A549 (cell line): Measurements from ENCODE around the gene SCFD1. TPM values are rescaled to one million over a fixed set of nuclear protein-coding genes. Genes with fewer than 3 reads are reported as not detected.

Experiments
- ATAC-seq, 2 experiments: fragments of 200-7000 bp in 1 of 2; fragments of >200 bp in 1 of 2; cut with Nextera tagmentation in 1 of 2; cut with Tn5 transposase in 1 of 2; 3 replicates each; pipeline versions ENCODE4 v1.8.0 to v1.9.1; 2018 to 2020; ENCODE audit warnings: mild to moderate bottlenecking in 1 of 2, moderate library complexity in 1 of 2
- CTCF ChIA-PET: fragments of 300-600 bp; sonication (Branson Sonifier 250); formaldehyde crosslinking; extraction: SDS; loops from one replicate; lab custom pipeline; 2021; ENCODE audit warnings: antibody characterized with exemption, inconsistent platforms; lab: Yijun Ruan, JAX
- POLR2A ChIA-PET: fragments of 350-600 bp; formaldehyde crosslinking; extraction: SDS; loops from one replicate; lab custom pipeline; 2021; ENCODE audit warnings: antibody characterized with exemption, inconsistent platforms; lab: Yijun Ruan, JAX
- DNase-seq, 2 experiments: peaks; one replicate each; pipeline versions ENCODE4 v3.0.0 to v3.0.0-alpha.2; 2011 to 2016; ENCODE audit warnings: low read depth in 1 of 2, low spot score in 1 of 2
- FAIRE-seq: peaks from 2 replicates; lab custom pipeline; 2011; peaks lifted over from hg19 to GRCh38; lab: Jason Lieb, UNC
- H3K27ac ChIP-seq, 2 experiments: fragments of >200 bp; sonication (Bioruptor Twin); formaldehyde crosslinking; 3 replicates each; pipeline ENCODE4 v1.5.1; 2016 to 2017
- H3K4me1 ChIP-seq: fragments of >200 bp; sonication (Bioruptor Twin); formaldehyde crosslinking; 3 replicates; pipeline ENCODE4 v1.6.1; 2016
- H3K4me2 ChIP-seq: fragments of >200 bp; sonication (Bioruptor Twin); formaldehyde crosslinking; 3 replicates; pipeline ENCODE4 v1.6.1; 2016
- H3K4me3 ChIP-seq: fragments of >200 bp; sonication (Bioruptor Twin); formaldehyde crosslinking; 3 replicates; pipeline ENCODE4 v1.5.1; 2016
- H3K9me3 ChIP-seq: fragments of >200 bp; sonication (Bioruptor Twin); formaldehyde crosslinking; 3 replicates; pipeline ENCODE4 v1.6.1; 2016
- ATOH8 ChIP-seq: fragments of 250-450 bp; sonication (Bioruptor Pico); IDR thresholded peaks from 2 replicates; pipeline ENCODE4 v1.5.0; 2020; ENCODE audit warnings: low read depth, mild to moderate bottlenecking, moderate library complexity
- BCL3 ChIP-seq: fragments of >200 bp; sonication (Bioruptor Twin); formaldehyde crosslinking; IDR thresholded peaks from 3 replicates; pipeline ENCODE4 v1.6.1; 2016
- BHLHE40 ChIP-seq: IDR thresholded peaks from 2 replicates; pipeline ENCODE4 v1.6.1; 2012; ENCODE audit warnings: low read depth, low read length, inconsistent platforms
- CBX8 ChIP-seq: fragments of 200-600 bp; sonication (generic); IDR thresholded peaks from 2 replicates; pipeline ENCODE4 v1.6.1; 2016
- CHD4 ChIP-seq: fragments of 200-600 bp; sonication (generic); IDR thresholded peaks from 2 replicates; pipeline ENCODE4 v1.6.1; 2016; ENCODE audit warnings: antibody characterized with exemption, mild to moderate bottlenecking, borderline replicate concordance
- CTCF ChIP-seq: fragments of >200 bp; sonication (Bioruptor Twin); formaldehyde crosslinking; IDR thresholded peaks from 3 replicates; pipeline ENCODE4 v1.5.1; 2016
- EHF ChIP-seq: fragments of 250-450 bp; sonication (Bioruptor Pico); IDR thresholded peaks from 2 replicates; pipeline ENCODE4 v1.5.0; 2020; ENCODE audit warnings: mild to moderate bottlenecking
- EHMT2 ChIP-seq: fragments of 200-600 bp; sonication (generic); IDR thresholded peaks from 2 replicates; pipeline ENCODE4 v1.6.1; 2016; ENCODE audit warnings: antibody characterized with exemption, low read depth, mild to moderate bottlenecking, moderate library complexity
- ELK1 ChIP-seq: fragments of 150-350 bp; IDR thresholded peaks from 2 replicates; pipeline ENCODE4 v1.6.1; 2014; ENCODE audit warnings: low read depth, mild to moderate bottlenecking, low read length
- FOXS1 ChIP-seq: fragments of 250-450 bp; sonication (Bioruptor Pico); IDR thresholded peaks from 2 replicates; pipeline ENCODE4 v1.5.0; 2020; ENCODE audit warnings: mild to moderate bottlenecking, moderate library complexity
- GATA3 ChIP-seq: IDR thresholded peaks from 2 replicates; pipeline ENCODE4 v1.6.1; 2012; ENCODE audit warnings: borderline replicate concordance
- HDAC2 ChIP-seq: fragments of 200-600 bp; sonication (generic); IDR thresholded peaks from 2 replicates; pipeline ENCODE4 v1.6.1; 2016
- HOXA7 ChIP-seq: fragments of 250-450 bp; sonication (Bioruptor Pico); IDR thresholded peaks from 2 replicates; pipeline ENCODE4 v1.5.0; 2020; ENCODE audit warnings: mild to moderate bottlenecking, moderate library complexity
- NPAS2 ChIP-seq: fragments of 250-450 bp; sonication (Bioruptor Pico); IDR thresholded peaks from 2 replicates; pipeline ENCODE4 v1.8.0; 2022; ENCODE audit warnings: mild to moderate bottlenecking, moderate library complexity, borderline replicate concordance
- POLR2A ChIP-seq: IDR thresholded peaks from 2 replicates; pipeline ENCODE4 v1.6.1; 2012; ENCODE audit warnings: mild to moderate bottlenecking, low read length
- POLR2AphosphoS2 ChIP-seq: conservative IDR thresholded peaks from 2 replicates; pipeline ENCODE4 v1.6.1; 2012; ENCODE audit warnings: low read length, improper control_type of control experiment, inconsistent platforms
- RAD21 ChIP-seq, 2 experiments: fragments of >200 bp in 1 of 2; sonication (Bioruptor Twin) in 1 of 2; formaldehyde crosslinking in 1 of 2; IDR thresholded peaks in 1 of 2; conservative IDR thresholded peaks in 1 of 2; 2 replicates in 1 of 2; 3 replicates in 1 of 2; pipeline ENCODE4 v1.6.1; 2012 to 2018; ENCODE audit warnings: inconsistent platforms in 1 of 2
- RCOR1 ChIP-seq: fragments of 150-350 bp; IDR thresholded peaks from 2 replicates; pipeline ENCODE4 v1.6.1; 2014; ENCODE audit warnings: antibody characterized with exemption, low read length, low read depth
- REST ChIP-seq: fragments of 200-600 bp; sonication (generic); IDR thresholded peaks from 2 replicates; pipeline ENCODE4 v1.6.1; 2016; ENCODE audit warnings: antibody characterized with exemption, mild to moderate bottlenecking, moderate library complexity
- SMC3 ChIP-seq: fragments of >200 bp; sonication (Bioruptor Twin); formaldehyde crosslinking; IDR thresholded peaks from 3 replicates; pipeline ENCODE4 v1.6.1; 2018; ENCODE audit warnings: inconsistent platforms
- TFCP2L1 ChIP-seq: fragments of 250-450 bp; sonication (Bioruptor Pico); IDR thresholded peaks from 2 replicates; pipeline ENCODE4 v1.5.0; 2021; ENCODE audit warnings: mild to moderate bottlenecking
- USF2 ChIP-seq: fragments of 450-650 bp; IDR thresholded peaks from 2 replicates; pipeline ENCODE4 v1.6.1; 2014; ENCODE audit warnings: antibody characterized with exemption
- ZFP36 ChIP-seq: fragments of 450-650 bp; IDR thresholded peaks from 2 replicates; pipeline ENCODE4 v1.6.1; 2014; ENCODE audit warnings: borderline replicate concordance; ENCODE audit not compliant: partially characterized antibody
- WGBS: methylation state at CpG from one replicate; pipeline ENCODE4 v1.1.6; 2017; ENCODE audit errors: missing lambda C conversion rate; 5-methylcytosine and 5-hydroxymethylcytosine counted together
- polyA plus RNA-seq, 4 experiments: library from polyadenylated mRNA; depleted of rRNA in 3 of 4; stranded (reverse); fragments of >200 nt; fragmentation: RNase III in 1 of 4; extraction: RNeasy Plus Mini Kit Qiagen cat#74134 plus additional on column Dnase treatment in 1 of 4; gene quantifications; 2 replicates in 3 of 4; 3 replicates in 1 of 4; pipeline ENCODE4 v1.2.3, GENCODE V29; 2011 to 2017

The SCFD1 gene
- polyA plus RNA-seq, 2 of the 4 experiments (the other 2 are of a cell fraction): 52.1 to 158 TPM

GRCh38 chr14:30657050-30657449 is 34.9 kb downstream of the SCFD1 start:
- ATAC-seq: no peak
- TF ChIP-seq EHF (CRISPR knock-in tag): no peak
- no peak overlapping the region for H3K4me3 ChIP-seq
- ChIA-PET CTCF (interaction anchor here (0.7 to 1.4 kb wide), 8 partner anchors 14 to 222 kb away, joined by 3 to 7 read pairs (median 4); no protein-coding TSS in a partner anchor), POLR2A (interaction anchor here (0.7 kb wide), 1 partner anchor 382 kb away, joined by 3 read pairs; no protein-coding TSS in a partner anchor)
- no peak for FAIRE-seq
- WGBS: 89% methylated on average over 2 of the region's 2 CpGs
- no peak overlapping the region for H3K27ac ChIP-seq
- no peak for DNase-seq
- no peaks in the 10 kb centered on the region for H3K9me3 ChIP-seq
- H3K4me1 ChIP-seq: no peaks in the 10 kb centered on the region
- H3K4me2 ChIP-seq: no peak overlapping the region

GRCh38 chr14:30657606-30658163 is 35.6 kb downstream of the SCFD1 start:
- ATAC-seq (no peak), FAIRE-seq (no peak)
- no peak overlapping the region for H3K4me2 ChIP-seq

More at GRCh38 chr14:30657606-30658163, 35.6 kb downstream of the SCFD1 start:
- 8% methylated on average over 2 of the region's 2 CpGs for WGBS
- Histone ChIP-seq H3K9me3 (no peaks in the 10 kb centered on the region), H3K4me1 (no peaks in the 10 kb centered on the region), H3K4me3 (no peak overlapping the region), H3K27ac (no peak overlapping the region)
- DNase-seq: peak; percentile 3 to 17
- POLR2A ChIA-PET: interaction anchor here (0.7 kb wide), 1 partner anchor 382 kb away, joined by 3 read pairs; no protein-coding TSS in a partner anchor
- CTCF ChIA-PET: interaction anchor here (0.9 to 1.4 kb wide), 3 partner anchors 18 to 27 kb away, joined by 3 to 5 read pairs (median 4); no protein-coding TSS in a partner anchor
- TF ChIP-seq GATA3 (no peak), POLR2A (no peak), FOXS1 (no peak), CBX8 (no peak), BCL3 (no peak), ATOH8 (CRISPR knock-in tag) (no peak), ZFP36 (no peak), CTCF (peak; percentile 48), EHMT2 (no peak), NPAS2 (no peak), EHF (CRISPR knock-in tag) (no peak), CHD4 (no peak), ELK1 (no peak), RCOR1 (no peak), USF2 (no peak), HDAC2 (no peak), HOXA7 (no peak), TFCP2L1 (CRISPR knock-in tag) (no peak), BHLHE40 (no peak), POLR2AphosphoS2 (no peak), REST (no peak), RAD21 (conservative IDR thresholded peaks at IDR 0.05 in 1 of 2, IDR thresholded peaks at IDR 0.05 in 1 of 2) (peak; percentile 44 to 52), SMC3 (peak; percentile 55)
